Measurements from ENCODE around the gene TNNT3. TPM values are rescaled to one million over a fixed set of nuclear protein-coding genes. Genes with fewer than 3 reads are reported as not detected.
A peak's percentile ranks its signal among the peaks of the same experiment; 100 is the strongest.

Gene TNNT3
- total RNA-seq, 2 donors from 2014 or later: not detected

DNA sequence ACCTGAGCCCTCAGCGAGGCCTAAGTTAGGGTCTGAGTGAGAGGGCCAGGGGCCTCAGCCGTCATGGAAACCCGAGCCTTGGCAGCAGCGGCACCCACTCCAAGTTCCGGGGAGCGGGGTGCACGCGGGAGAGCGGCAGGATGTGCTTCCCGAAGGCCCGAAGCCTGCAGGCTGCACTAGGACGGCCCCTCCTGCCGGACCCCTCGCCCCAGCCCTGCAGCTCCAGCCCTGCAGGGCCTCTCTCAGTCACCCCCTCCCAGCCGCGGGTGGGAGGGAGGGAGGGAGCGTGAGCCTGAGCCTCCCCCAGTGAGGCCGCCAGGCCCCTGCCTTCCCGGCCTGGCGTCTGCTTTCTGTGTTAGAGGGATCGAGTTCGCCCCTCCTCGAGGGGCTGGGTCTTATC, 50.3 kb downstream of the TNNT3 start:
- WGBS, 2 experiments (ENCODE audit: insufficient coverage in 1 of 2, insufficient read length in 1 of 2): no CpG with 5 or more reads among the region's 23 CpGs
- TF ChIP-seq CTCF (conservative IDR thresholded peaks at IDR 0.05): no peak
- H3K36me3 ChIP-seq (ENCODE audit: control insufficient read depth, insufficient read depth, low read length): no peaks in the 10 kb centered on the region
- no peaks in the 10 kb centered on the region for H3K9me3 ChIP-seq (ENCODE audit: control insufficient read depth, low read length)
- H3K36me3 Mint-ChIP-seq (ENCODE audit: low read depth): no peaks in the 10 kb centered on the region
- H3K9ac ChIP-seq (ENCODE audit: extremely low read depth, low read length, poor library complexity, severe bottlenecking): no peak overlapping the region
- no peaks in the 10 kb centered on the region for H3K9me3 Mint-ChIP-seq
- no peak overlapping the region for H3K4me3 Mint-ChIP-seq
- no peak for DNase-seq
- no peak overlapping the region for H3K27ac ChIP-seq (ENCODE audit: low read depth, low read length)
- no peak overlapping the region for H3K27ac Mint-ChIP-seq
- H3K27me3 Mint-ChIP-seq (ENCODE audit: insufficient read depth): no peaks in the 10 kb centered on the region
- no peaks in the 10 kb centered on the region for H3K4me1 Mint-ChIP-seq
- H3K4me1 ChIP-seq (ENCODE audit: control insufficient read depth, insufficient read depth, low read length): no peaks in the 10 kb centered on the region
- no peak overlapping the region for H3K4me3 ChIP-seq (ENCODE audit: low read length)
- H3K27me3 ChIP-seq (ENCODE audit: control insufficient read depth, insufficient read depth, low read length, poor library complexity, severe bottlenecking): no peaks in the 10 kb centered on the region

DNA sequence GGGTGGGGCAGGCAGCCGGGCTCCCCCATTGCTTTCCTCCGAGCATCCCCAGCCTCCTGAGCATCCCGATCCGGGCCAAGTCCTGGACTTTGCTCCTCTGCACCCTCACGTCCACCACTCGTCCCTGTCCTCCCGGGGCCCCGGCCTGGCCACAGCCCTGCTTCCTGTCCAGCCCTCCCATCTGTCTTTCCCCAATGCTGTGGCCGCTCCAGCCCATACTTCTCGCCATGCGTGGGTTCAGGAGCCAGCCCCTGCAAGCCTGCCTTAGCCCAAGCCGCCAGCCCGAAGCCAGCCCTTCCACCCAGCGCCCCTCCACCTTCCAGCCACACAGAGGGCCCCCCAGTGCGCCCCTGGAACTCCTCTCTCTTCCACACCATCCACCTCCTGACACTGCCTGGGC, 51.5 kb downstream of the TNNT3 start:
- no peaks in the 10 kb centered on the region for H3K9me3 Mint-ChIP-seq

DNA sequence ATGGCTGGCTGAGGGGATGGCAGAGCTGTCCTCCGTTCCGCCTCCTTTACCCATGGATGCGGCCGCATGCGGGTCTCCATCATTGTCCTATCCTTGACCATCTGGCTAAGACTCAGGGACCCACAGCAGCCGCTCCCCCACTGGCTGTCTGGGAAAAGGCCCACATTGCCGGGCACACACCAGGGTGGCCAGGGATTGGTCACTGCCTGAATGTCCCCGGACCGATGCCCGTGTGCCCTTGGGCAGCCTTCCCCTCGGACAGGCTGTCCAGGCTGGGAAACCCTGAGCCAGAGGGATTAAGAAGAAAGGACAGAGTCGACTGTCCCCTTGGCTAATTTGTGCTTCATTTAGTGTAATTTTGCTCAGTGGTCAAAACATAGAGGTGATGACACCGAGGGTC, 55.7 kb downstream of the TNNT3 start:
- no peak overlapping the region for H3K4me3 ChIP-seq (ENCODE audit: low read length)
- H3K27me3 Mint-ChIP-seq (ENCODE audit: insufficient read depth): no peaks in the 10 kb centered on the region
- H3K9me3 Mint-ChIP-seq: no peaks in the 10 kb centered on the region
- no peaks in the 10 kb centered on the region for H3K27me3 ChIP-seq (ENCODE audit: control insufficient read depth, insufficient read depth, low read length, poor library complexity, severe bottlenecking)
- no peak overlapping the region for H3K27ac ChIP-seq (ENCODE audit: low read depth, low read length)
- no peak for TF ChIP-seq CTCF (conservative IDR thresholded peaks at IDR 0.05)
- DNase-seq: no peak
- no peak overlapping the region for H3K27ac Mint-ChIP-seq
- WGBS, 2 experiments (ENCODE audit: insufficient coverage in 1 of 2, insufficient read length in 1 of 2): no CpG with 5 or more reads among the region's 13 CpGs
- no peaks in the 10 kb centered on the region for H3K4me1 Mint-ChIP-seq
- H3K4me1 ChIP-seq (ENCODE audit: control insufficient read depth, insufficient read depth, low read length): no peaks in the 10 kb centered on the region
- no peaks in the 10 kb centered on the region for H3K36me3 ChIP-seq (ENCODE audit: control insufficient read depth, insufficient read depth, low read length)
- H3K9ac ChIP-seq (ENCODE audit: extremely low read depth, low read length, poor library complexity, severe bottlenecking): no peak overlapping the region
- no peaks in the 10 kb centered on the region for H3K9me3 ChIP-seq (ENCODE audit: control insufficient read depth, low read length)
- no peaks in the 10 kb centered on the region for H3K36me3 Mint-ChIP-seq (ENCODE audit: low read depth)
- no peak overlapping the region for H3K4me3 Mint-ChIP-seq

More for the DNA sequence above, 51.5 kb downstream of the TNNT3 start:
- H3K4me3 ChIP-seq (ENCODE audit: low read length): no peak overlapping the region
- Mint-ChIP-seq H3K36me3 (ENCODE audit: low read depth) (no peaks in the 10 kb centered on the region), H3K27ac (no peak overlapping the region), H3K4me3 (no peak overlapping the region), H3K4me1 (no peaks in the 10 kb centered on the region), H3K27me3 (ENCODE audit: insufficient read depth) (no peaks in the 10 kb centered on the region)
- H3K9me3 ChIP-seq (ENCODE audit: control insufficient read depth, low read length): no peaks in the 10 kb centered on the region
- peak; percentile 17 for DNase-seq
- WGBS, 2 experiments (ENCODE audit: insufficient coverage in 1 of 2, insufficient read length in 1 of 2): 88% methylated on average over 9 of the region's 15 CpGs; no CpG with 5 or more reads in 1 of the 2 experiments
- TF ChIP-seq CTCF (conservative IDR thresholded peaks at IDR 0.05): no peak
- no peak overlapping the region for H3K27ac ChIP-seq (ENCODE audit: low read depth, low read length)
- no peak overlapping the region for H3K9ac ChIP-seq (ENCODE audit: extremely low read depth, low read length, poor library complexity, severe bottlenecking)
- no peaks in the 10 kb centered on the region for H3K27me3 ChIP-seq (ENCODE audit: control insufficient read depth, insufficient read depth, low read length, poor library complexity, severe bottlenecking)
- H3K36me3 ChIP-seq (ENCODE audit: control insufficient read depth, insufficient read depth, low read length): no peaks in the 10 kb centered on the region
- H3K4me1 ChIP-seq (ENCODE audit: control insufficient read depth, insufficient read depth, low read length): no peaks in the 10 kb centered on the region

Measured in endodermal cell (in vitro differentiated cells).